HG02610 (cell line): ENCODE measurements around the gene SARNP.
A peak's percentile ranks its signal among the peaks of the same experiment; 100 is the strongest.
"Not testable (repeated sequence)": the region's sequence is repeated elsewhere in the genome, so short reads cannot be mapped to it uniquely, and the experiment has no call there.

Experiments
- ATAC-seq: cut with Tn5 transposase; IDR thresholded peaks from one replicate; pipeline ENCODE4 v1.9.1; 2021; ENCODE audit warnings: mild to moderate bottlenecking, moderate library complexity; ENCODE audit not compliant: unreplicated experiment

Gene SARNP, protein sequence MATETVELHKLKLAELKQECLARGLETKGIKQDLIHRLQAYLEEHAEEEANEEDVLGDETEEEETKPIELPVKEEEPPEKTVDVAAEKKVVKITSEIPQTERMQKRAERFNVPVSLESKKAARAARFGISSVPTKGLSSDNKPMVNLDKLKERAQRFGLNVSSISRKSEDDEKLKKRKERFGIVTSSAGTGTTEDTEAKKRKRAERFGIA

GRCh38 chr12:55817345-55818139 lies at the start of gene SARNP, which contains the start of gene ORMDL2:
TSS of gene SARNP (minus strand) at chr12:55817724. CDS start at chr12:55817701, 23 bp downstream.
TSS of gene ORMDL2 (plus strand) at chr12:55818041. CDS start at chr12:55819000, 959 bp downstream.
- peak; percentile 98 for ATAC-seq

DNA sequence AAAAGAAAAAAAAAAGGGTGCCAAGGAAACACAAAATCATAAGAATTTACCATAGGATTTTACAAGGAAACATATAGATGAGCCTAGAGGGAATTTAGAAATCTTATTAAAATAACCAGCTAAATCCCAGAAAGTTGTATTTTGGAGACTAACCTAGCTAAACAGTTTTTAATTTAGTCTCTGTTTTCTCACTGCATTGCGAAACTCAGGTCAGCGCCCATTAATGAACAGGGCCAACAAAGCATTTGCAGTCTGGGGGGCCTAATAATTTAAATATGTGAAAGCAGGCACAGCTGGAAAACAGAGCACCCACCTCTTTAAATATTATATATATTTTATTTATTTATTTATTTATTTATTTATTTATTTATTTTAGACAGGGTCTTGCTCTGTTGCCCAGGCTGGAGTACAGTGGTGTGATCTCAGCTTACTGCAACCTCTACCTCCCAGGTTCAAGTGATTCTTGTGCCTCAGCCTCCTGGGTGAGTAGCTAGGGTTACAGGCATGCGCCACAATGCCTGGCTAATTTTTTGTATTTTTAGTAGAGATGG lies 49.0 kb upstream of the SARNP start:
- ATAC-seq = not testable (repeated sequence)

DNA sequence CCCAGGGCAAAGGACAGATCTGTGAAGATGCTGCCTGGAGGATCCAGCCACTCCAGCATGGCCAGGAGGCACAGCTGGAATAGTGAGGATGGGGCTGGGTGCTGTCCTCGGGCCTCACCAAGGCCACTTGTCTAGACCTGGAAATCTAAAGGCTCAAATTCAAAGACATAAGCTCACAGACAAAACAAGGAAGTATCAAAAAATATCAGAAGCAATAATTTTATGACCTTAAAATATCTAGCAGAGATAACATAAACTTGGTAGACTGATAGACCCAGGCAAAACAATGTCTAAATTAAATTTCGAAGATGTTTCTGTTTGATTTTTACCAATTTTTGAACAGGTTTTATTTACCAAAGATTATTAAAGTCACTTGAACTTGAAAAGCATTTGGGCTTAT lies 47.8 kb upstream of the SARNP start:
- ATAC-seq = no peak

DNA sequence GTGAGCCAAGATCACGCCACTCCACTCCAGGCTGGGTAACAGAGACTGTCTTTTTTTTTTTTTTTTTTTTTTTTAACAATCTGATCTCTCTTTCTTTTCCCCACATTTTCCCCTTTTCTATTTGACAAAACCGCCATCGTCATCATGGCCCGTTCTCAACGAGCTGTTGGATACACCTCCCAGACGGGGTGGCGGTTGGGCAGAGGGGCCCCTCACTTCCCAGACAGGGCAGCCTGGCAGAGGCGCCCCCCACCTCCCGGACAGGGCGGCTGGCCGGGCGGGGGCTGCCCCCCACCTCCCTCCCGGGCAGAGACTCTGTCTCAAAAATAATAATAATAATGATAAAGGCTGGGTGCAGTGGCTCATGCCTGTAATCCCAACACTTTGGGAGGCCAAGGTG lies 45.4 kb upstream of the SARNP start:
- ATAC-seq = not testable (repeated sequence)

- no peak for ATAC-seq
Measured at GRCh38 chr12:55862286-55862685, 44.8 kb upstream of the SARNP start.

GRCh38 chr12:55861871-55862270 lies 44.3 kb upstream of the SARNP start:
- no peak for ATAC-seq

GRCh38 chr12:55861396-55861795 lies 43.9 kb upstream of the SARNP start:
- no peak for ATAC-seq

DNA sequence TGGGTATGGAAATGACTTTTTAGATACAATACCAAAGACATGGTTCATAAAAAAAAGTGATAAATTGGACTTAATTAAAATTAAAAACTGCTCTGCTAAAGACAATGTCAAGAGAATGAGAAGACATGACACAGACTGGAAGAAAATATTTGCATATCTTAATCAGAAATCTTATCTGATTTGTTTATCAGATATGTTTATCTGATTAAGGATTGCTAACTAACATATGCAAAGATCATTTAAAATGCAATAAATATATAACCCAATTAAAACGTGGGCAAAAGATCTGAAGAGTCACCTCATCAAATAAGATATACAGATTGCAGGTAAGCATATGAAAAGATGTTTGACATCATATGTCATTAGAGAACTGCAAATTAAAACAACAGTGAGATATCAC lies 35.2 kb upstream of the SARNP start:
- ATAC-seq = no peak

DNA sequence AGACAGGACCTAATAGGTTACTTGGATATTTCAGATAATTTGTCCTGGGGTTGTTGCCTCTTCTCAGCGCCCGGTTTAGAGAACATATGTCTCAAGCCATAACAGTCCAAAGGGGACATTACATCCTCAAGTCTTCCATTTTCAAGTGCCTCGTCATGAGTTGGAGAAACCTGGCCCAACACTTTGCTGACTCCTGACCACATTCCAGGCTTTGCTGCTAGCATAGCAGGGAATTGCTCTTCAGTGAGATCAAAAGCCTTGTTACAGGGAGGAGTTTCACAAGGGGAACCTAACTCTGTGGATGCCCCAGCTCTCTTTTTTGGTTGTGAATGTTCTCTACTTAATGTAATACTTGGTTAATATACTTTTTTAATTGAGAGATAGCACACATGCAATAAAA lies 33.4 kb upstream of the SARNP start:
- no peak for ATAC-seq

- no peak for ATAC-seq
Measured at GRCh38 chr12:55850401-55850800, 32.9 kb upstream of the SARNP start.

DNA sequence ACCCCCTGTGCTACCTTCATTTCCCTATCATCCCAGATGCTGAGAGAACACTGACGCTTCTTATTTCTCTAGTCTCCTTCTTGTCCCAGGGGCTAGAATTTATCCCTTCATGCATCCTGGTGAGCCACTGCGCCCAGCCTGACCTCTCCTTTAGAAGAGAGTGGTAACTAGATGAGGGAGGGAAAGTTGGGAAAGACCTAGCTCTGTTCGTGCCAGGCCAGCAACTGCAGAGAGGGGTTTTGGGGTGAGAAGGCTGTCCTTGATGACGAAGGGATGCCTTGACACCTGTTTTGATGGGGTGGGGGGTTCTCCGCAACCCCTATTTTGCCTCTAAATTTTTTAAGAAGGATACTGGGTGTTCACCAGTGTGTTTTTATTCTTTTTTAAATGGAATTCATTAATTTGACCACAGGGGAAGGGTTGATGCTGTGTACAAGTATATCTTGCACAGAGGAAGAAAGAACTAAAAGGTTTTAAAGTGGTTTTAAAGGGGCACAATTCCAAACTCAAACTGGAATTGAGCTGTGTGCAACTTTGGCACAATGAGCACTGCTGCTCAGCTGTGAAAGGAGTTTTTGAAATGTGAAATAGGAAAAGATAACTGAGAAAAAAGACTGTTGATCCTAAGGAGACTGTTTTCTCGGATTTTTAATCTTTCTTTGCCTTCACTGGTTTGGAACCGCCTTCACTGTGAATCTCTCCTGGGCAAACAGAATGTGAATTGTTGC lies 32.3 kb upstream of the SARNP start:
- ATAC-seq = no peak

GRCh38 chr12:55847603-55848291 lies 30.2 kb upstream of the SARNP start:
- ATAC-seq = no peak

GRCh38 chr12:55847033-55847432 lies 29.5 kb upstream of the SARNP start:
- ATAC-seq = no peak

GRCh38 chr12:55845785-55846496 lies 28.4 kb upstream of the SARNP start:
- no peak for ATAC-seq

GRCh38 chr12:55845361-55845760 lies 27.8 kb upstream of the SARNP start:
- no peak for ATAC-seq

DNA sequence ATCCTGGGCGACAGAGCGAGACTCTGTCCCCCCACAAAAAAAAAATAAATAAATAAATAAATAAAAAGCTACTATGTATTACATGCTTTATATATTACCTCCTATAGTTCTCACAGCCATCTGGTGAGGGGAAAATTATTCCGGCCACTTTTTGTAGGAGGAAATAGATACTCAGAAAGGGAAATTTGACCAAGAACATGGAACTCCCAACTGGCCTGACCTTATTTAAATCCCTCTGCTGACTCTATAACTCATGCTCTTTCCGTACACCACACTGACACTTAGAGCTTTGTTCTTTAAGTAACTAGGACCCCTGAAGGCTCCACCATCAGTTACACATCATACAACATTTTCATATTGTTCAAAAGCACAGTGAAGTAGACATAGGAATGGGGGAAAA lies 27.4 kb upstream of the SARNP start:
- no peak for ATAC-seq

DNA sequence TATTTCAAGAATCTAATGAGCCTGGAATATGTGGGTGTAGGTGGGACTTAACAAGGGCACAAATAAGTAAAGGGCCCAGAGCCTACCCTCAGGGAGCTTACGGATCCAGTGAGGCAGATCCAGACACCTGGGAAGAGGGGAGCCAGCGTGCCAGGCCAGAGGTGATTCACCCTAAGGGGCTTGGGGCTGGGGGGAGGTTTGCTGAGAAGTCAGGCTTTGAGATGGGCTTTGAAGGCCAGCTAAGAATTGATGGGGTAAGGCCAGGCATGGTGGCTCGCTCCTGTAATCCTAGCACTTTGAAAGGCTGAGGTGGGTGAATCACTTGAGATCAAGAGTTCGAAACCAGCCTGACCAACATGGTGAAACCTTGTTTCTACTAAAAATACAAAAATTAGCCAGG lies 25.9 kb upstream of the SARNP start:
- no peak for ATAC-seq

GRCh38 chr12:55842681-55843429 lies 25.3 kb upstream of the SARNP start, which contains the start of gene MMP19:
TSS of gene MMP19 (minus strand) at chr12:55842936. CDS start at chr12:55842830, 106 bp downstream.
- no peak for ATAC-seq

DNA sequence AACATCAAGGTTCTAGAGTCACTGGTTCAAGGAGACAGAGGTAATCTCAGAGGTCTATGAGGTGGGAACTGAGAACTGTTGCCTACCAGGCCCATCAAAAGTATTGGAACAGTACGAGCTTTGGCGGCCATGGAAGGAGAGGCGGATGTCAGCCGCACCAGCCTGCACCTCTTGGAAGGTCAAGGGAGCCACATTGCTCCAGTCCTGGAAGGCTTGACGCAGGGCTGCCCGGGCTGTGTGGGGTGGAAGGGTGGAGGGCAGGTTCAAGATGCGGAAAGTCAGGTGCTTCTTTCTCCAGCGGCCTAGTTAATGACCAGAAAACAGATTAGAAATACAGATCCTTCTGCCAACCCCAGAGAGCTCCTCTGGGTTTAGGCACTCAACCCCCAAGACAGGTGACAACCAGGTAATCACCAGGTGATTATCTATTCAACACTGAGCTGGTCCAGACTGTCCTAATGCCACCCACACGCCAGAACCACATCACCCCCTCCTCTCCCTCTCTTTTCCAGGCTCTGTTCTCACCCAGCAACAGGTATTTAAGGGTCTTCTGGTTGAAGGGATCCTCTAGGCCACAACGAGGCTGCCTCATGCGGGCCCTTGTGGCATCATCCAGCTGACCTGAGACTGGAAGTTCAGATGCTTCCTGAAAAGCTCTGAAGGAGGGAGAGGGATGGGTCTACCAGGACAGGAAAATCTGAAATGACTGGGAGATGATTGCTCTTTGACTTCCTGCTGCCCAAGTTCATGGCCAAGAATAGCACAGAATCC lies 23.2 kb upstream of the SARNP start:
- ATAC-seq = no peak
